NCI-H1417 treated with DMSO at 0.1 percent for 48 hours (cell line): ENCODE results near the gene S100A13.
"Not testable (repeated sequence)": the region's sequence is repeated elsewhere in the genome, so short reads cannot be mapped to it uniquely, and the experiment has no call there.

Experiments
- DNase-seq: peaks from one replicate; lab custom pipeline; 2025; lab: John Stamatoyannopoulos, UW

Gene S100A13

DNA sequence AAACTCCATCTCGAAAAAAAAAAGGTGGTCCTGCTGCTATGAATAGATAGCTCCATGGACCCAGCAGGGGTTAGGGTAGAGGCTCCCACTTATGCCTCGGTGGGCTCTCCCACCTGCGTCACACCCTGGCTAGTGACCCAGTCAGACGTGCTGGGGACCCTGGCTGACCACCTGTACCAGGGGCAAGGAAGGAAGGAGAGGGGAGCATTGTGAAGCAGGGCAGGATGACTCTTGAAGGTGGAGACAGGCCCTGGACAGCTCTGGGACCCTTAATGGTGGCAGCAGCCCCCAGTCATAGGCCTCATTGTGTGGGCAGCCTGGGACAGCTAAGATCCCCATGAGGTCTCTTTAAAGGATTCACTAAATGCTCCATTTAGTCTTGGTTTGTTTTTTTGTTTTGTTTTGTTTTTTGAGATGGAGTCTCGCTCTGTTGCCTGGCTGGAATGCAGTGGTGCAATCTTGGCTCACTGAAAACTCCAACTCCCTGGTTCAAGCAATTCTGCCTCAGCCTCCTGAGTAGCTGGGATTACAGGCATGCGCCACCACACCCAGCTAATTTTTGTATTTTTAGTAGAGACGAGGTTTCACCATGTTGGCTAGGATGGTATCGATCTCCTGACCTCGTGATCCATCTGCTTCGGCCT, 20.8 kb upstream of the S100A13 start:
- DNase-seq = no peak

DNA sequence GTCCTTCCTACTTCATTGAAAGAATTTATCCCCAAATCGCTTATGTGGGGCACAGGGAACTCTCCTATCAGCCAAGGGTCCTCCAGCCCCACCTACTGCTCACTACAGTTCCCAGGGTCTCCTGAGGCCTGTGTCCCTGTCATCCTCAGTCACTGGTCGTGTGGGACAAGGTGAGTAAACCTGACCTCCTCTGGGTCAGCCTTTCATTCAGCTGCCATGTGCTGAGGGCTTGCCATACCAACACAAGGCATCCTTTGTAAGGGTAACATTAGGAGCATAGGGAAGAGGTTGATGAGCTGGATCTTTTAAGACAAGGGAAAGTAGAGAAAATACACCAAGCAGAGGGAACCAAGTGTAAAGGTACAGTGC, 20.0 kb upstream of the S100A13 start:
- no peak for DNase-seq

DNA sequence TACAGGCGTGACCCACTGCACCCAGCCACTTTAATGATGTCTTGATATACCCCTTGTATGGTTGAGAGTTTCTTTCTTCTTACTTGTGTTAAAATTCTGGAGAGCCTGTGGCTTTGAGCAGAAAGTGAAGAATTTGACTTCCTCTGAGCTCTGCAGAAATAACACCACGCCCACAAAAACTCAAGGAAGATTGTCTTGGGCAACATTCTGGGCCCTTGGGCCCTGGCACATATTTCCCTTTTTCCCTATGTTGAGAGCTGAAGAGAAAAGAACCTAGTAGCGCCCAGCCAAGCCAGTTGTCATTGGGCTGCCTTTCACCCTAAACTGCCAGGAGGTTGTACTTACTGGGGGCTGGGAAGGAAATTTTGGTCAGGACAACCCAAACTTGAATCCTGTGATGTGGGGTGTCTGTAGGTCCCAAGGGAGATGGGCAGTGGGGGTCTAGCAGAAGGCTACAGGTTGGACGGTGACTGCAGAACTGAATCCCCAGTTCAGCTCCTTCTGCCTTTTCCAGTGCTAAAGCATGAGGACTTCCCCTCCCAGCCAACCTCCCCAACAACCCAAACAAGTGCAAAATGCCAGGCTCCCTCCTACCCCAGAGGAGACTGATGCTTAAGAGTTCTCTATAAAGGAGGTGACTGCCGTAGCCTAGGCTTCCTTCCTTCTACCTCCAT, 19.5 kb upstream of the S100A13 start:
- no peak for DNase-seq

DNA sequence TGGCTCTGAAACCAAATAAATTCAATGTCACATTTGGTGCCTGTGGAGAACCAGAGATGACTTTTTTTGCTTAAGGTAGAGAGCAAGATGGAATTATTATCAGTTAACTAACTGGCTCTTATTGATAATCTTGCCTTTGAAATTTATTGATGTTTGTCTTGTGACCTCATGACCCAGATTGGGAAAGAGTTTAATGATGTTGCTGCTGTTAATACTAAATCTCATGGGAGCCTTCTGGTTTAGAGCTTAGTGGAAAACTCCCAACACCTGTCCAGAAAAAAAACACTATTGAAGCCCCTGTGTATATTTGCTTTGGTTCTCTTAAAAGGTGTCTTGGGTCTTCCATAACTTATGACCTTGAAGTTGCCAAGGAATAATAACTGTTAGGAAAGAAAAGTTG, 16.5 kb upstream of the S100A13 start:
- DNase-seq = no peak

DNA sequence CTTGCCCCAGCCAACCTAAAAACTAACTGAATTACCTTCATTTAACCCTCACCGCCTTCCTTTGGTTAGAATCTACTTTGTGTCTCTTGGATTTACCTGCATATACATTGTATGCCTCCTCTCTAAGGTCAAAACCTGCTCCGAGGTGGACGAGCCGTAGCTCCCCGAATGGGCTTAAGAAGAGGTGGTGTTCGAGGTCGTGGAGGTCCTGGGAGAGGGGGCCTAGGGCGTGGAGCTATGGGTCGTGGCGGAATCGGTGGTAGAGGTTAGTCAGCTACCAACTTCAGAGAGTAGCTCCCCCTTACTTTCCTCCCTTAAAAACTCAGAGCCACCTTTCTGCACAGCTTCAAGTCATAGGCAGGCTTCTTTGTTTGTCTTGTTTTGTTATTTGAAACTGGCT, 15.8 kb upstream of the S100A13 start:
- no peak for DNase-seq

DNA sequence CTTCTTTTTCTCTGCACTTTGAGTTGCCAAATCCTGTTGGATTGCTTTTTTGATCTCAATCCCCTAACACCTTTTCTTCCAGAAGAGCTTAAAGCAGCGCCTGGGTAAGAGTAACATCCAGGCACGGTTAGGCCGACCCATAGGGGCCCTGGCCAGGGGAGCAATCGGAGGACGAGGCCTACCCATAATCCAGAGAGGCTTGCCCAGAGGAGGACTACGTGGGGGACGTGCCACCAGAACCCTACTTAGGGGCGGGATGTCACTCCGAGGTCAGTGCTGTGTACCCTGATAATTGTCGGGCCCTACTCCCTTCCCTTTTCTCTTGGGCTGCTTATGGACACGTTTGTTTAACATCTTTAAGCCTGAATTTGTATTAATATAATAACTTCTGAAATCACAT, 14.9 kb upstream of the S100A13 start:
- no peak for DNase-seq

DNA sequence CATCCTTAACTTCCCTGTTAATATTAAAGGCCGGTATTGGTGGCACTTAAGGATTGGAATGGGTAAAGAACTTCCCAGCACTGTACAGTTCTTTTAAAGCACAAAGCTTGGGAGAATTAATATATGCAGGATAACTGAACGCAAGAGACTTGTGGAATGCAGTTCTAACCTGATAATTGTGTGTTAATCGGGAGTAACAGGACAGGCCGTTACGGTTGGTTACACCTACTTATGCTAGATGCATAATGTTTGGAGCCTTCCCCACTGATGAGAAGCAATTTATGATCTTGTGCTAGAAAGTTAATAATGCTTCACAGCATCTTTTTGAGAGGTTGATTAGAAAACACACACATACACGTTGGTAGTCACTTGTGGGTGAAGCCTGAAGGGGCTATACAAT, 13.6 kb upstream of the S100A13 start:
- DNase-seq = no peak

DNA sequence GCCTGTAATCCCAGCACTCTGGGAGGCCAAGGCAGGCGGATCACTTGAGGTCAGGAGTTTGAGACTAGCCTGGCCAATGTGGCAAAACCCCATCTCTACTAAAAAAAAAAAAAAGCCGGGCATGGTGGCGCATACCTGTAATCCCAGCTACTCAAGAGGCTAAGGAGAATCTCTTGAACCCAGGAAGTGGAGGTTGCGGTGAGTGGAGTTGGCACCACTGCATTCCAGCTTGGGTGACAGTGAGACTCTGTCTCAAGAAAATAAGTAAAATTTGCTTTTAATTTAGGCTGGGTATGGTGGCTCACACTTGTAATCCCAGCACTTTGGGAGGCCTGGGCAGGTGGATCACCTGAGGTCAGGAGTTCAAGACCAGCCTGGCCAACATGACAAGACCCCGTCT, 12.9 kb upstream of the S100A13 start:
- DNase-seq = not testable (repeated sequence)

DNA sequence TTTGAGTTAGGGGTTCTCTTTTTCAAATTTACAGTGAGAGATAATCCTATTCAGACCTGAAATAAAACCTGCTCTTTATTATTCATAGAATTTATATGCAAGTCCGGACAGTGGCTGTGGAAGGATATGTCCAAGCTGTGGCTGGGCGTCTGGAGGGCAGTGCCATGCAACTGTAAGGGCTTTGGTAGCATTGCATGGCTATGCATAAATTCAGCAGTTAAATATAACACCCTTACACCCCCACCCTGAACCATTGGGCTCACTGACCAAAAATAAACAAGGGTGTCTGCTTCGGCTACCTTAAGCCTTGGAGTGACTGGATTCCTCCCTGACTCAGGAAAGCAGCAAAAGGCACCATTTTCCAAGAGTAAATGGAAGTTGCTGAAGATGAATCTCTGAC, 12.0 kb upstream of the S100A13 start:
- DNase-seq = no peak

DNA sequence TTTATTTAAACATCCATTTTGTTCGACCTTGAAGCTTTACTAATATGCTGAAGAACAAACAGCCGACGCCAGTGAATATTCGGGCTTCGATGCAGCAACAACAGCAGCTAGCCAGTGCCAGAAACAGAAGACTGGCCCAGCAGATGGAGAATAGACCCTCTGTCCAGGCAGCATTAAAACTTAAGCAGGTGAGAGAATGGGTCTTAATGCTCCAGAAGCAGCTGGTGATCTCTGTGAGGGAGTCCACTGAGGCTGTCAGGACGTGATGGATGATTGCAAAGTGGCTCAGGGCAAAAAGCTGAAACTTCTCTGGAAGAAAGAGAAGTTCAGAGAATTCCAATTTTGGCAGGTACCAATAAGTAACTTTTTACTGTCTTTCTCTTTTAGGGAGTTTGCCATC, 11.0 kb upstream of the S100A13 start:
- no peak for DNase-seq

DNA sequence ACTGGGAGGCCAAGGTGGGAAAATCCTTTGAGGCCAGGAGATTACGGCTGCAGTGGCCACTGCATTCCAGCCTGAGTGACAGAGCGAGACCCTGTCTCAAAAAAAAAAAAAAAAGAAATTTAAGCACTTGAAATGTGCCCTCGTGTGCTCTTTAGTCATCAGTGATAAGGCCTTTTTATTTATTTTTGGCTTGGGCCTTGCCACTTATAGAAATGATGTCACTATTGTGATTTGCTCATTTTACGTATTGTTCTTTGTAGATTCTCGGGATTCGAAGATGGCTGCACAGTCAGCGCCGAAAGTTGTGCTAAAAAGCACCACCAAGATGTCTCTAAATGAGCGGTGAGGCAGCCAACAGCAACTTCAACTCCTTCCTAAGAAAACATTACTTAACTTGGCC, 9.0 kb upstream of the S100A13 start:
- no peak for DNase-seq

DNA sequence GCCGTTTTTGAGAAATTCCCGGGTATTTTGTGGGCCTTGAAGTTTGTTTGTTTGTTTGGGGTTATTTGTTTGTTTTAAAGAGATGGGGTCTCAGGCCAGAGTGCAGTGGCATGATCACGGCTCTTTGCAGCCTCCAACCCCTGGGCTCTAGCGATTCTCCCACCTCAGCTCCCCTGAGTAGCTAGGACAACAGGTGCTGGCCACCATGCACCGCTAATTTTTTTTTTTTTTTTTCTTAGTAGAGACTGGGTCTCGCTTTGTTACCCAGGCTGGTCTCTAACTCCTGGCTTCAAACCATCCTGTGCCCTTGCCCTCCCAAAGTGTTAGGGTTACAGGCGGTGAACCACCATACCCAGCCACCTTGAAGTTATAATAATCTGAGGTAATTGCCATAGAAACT, 8.6 kb upstream of the S100A13 start:
- no peak for DNase-seq

DNA sequence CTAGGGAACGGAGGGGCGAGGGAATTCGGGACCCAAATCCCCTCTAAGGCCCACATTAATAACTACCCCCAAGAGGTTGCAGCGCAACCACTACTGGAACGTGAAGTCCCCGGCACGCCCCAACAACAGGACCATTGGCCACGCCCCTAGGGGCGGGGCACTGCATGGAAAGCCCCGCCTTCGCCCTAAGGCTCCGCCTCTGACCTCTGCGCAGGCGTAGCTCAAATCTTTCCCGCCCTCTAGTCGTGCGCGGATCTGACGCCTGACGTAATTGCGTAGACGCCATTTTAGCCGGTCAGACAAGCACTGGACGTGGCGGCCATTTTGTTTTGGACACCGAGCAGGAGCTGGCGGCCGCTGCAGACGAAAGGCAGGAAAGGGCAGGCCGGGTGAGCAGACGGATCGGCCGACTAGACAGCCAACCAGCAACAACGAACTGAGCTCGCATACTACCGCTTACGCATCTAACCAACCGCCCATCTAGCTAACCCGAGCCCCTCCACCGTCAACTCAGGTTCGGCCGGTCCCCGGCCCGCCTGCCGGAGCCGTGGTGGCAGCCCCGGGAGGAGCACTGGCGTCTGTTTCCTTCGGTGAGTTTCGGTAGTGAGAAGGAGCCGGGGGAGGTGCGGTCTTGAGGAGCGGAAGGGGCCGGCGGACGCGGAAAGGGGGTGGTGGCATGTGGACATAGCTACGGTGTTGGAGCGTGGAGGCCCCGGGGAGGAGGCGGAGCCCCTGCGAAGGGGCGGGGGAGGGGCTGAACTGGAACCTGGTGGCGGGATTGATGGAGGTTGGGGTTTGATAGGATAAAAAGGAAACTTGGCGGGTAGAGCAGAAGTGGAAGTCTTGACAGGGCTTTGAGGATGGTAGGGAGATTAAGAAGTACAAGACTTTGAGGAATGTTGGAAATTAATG, 6.7 kb upstream of the S100A13 start, which contains the start of gene CHTOP:
TSS of gene CHTOP (plus strand) at position 313 of the 912 bp plus-strand sequence. CDS start 2,523 bp downstream, outside the sequence.
- peak; percentile 84 for DNase-seq

DNA sequence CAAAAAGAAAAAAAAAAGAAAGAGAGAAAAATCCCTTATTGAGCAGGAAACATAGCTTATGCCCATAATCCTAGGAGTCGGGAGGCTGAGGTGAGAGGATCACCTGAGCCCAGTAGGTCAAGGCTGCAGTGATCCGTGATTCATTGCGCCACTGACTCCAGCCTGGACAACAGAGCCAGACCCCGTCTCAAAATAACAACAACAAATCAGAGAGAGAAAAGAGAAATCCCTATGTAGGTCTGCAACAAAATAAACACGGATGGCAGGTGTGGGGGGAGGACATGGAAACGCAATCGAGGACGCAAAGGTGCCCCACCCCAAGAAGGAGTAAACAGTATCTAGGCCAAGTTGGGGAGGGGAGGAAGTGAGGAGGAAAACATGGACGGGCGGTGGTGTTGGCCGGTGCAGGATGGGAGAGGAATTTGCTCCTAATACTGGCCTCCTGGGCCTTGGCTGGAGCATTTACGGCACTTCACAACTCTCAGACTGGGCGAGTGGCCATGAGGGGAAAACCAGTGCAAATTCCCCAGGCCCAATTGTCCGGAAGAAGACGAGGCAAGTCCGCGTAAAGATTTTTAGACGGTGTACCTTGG, 6.0 kb upstream of the S100A13 start:
- no peak for DNase-seq

DNA sequence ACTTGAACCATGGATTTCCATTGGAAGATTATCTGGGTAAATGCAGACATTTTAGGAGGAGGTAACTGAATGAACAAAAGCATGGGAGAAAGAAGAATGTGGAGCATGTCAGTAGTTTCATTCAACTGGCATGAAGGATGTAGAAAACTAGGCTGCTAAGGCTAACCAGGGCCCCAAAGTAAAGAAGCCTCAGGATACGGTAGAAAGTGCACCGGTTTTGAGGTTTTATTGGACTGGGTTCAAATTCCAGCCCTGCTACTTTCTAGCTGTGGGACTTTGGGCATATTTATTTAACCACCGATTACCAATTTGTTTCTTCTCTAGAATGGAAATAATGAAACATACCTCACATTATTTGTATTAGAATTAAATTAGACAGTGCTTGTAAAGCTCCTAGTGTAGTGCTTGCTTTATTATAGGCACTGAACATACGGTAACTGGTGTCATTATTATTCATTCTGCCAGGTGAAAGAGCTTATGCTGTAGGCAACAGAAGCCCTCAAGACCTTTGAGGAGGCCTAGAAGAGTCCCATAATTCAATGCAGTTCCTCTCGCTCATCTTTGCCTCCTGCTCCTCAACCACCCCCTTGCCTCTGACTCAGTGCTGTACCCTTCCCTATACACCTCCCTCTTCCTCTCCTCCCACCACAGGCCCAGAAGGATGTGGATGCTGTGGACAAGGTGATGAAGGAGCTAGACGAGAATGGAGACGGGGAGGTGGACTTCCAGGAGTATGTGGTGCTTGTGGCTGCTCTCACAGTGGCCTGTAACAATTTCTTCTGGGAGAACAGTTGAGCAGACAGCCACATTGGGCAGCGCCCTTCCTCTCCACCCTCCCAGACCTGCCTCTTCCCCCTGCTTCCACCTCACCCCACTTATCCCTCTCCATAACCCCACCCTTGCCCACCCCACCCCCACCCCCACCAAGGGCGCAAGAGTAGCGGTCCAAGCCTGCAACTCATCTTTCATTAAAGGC, 4.0 kb upstream of the S100A13 start:
- DNase-seq = no peak

DNA sequence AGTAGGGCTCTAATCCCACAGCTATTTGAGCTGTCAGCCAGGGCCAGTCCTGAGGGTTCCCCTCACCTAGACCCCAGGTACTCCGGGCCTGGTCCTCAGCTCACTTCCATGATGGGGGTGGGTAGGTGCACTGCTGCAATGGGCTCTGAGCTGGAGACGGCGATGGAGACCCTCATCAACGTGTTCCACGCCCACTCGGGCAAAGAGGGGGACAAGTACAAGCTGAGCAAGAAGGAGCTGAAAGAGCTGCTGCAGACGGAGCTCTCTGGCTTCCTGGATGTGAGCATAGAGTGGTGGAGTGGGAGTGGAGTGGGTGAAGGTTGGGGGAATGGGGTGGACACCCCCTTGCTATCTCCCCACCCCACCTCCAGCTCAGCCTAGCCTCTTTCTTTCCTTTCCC, 3.1 kb upstream of the S100A13 start:
- no peak for DNase-seq

DNA sequence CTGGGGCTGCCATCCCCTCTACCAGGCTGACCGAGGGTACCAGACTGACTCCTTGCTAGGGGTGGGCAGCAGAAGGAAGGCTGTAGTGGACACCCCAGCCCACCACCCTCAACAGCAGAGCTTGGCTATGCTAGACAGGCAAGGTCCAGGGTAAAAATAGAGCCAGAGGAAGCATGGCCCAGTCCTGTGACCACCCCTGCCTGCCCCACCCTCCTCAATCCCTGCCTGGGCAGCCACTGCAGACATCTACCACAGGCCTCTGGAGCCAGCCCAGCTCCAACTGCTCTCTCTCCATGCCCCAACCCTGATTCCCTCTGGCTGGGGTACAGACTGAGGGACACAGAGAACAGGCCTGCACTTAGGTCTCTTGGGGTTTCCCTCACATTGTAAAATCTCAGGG, 2.7 kb upstream of the S100A13 start:
- DNase-seq = no peak

DNA sequence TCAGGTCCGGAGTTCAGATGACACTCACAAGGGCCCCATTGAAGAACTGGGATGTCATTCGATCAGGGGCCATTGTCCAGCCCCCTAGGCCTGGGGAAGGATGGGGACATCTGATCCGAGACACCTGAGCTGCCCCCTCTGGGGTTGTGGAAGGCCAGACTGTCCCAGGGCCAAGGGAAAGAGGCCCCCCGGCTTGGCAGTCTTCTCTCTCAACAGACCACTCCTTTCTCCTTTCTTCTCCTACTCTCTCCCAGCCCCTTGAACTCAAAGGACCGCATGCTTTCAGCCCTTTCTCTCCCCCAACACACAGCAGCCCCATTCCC, 2.0 kb upstream of the S100A13 start:
- DNase-seq = no peak

DNA sequence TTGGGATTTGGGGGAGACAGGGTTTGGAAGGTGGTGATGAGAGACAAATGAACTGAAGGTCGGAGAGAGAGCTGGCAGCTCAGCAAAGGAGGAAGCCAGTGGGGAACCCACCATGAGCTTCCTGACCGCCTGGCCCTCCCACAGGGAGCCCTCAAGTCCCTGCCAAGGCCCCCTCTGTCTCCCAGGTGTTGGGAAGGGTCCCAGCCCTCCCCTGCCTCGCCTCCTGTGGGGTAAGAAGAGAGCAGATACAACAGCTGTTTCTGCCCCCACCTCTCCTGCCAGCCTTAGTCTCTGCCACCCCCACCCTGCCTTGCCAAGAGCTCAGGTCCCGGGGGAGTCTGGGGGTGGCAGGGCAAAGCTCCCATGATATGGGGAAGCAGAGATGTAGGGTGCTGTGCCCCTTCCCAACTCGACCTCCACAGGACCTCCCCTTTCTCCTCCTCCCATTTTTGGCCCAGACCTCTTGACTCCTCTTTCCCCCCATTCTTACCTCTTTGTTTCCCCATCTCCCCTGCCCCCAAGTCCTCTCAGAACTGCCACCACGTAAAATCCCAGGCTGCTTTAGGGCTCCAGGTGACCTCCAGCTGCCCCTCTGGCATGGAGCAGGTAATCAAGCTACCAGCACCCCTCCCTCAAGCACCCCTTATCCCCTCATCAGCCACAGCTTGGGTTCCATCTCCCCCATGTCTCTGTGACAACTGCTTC, 1.5 kb upstream of the S100A13 start:
- DNase-seq = no peak

DNA sequence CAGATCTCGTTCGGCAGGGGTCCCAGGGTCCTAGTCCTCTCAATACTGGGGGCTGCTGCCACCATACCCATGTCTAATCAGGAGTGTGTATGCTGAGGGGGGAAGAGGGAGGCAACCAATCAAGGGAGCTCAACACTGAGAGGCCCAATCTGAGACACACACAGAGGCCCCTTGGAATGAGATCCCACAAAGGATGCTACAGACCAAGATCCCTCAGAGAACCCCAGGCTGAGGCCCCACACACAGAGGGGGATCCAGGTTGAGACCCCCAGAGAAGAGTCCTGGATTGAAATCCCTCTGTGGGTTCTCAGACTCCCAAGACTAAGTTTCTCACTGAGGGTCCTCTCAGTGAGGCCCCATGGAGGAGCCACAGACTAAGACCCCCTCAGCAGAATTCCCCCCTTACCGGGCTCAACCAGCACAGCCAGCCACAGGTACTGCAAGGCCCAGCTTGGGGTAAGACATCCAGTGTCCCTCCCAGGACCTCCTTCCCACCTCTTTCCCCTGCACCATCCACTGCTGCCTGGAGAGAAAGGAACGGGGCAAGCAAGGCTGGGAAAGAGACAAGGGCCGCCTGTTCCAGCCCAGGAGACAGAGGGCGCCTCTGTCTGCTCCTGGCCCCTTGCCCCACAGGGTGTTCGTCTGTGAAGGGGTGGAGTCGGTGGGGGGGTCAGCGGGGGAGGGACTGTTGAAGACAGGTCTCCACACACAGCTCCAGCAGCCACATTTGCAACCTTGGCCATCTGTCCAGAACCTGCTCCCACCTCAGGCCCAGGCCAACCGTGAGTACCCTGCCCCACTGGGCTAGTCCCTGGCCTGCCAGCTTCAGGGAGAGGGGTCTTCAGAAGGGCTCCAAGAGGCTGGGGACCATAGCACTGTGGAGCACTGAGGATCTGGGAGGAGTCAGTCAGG, 666 bp upstream of the S100A13 start, which contains the start of gene S100A1:
TSS of gene S100A1 (plus strand) at position 720 of the 912 bp plus-strand sequence. CDS start 2,088 bp downstream, outside the sequence.
- no peak for DNase-seq
